NCI-H526 (cell line): Measurements from ENCODE around the gene SUGCT.
"Not testable (repeated sequence)": the region's sequence is repeated elsewhere in the genome, so short reads cannot be mapped to it uniquely, and the experiment has no call there.

Experiments used
- DNase-seq, 2 experiments: peaks; one replicate each; lab custom pipeline; 2025; lab: John Stamatoyannopoulos, UW

Gene SUGCT

GRCh38 chr7:40621592-40621998, 486.8 kb downstream of the SUGCT start:
- DNase-seq: no peak

DNA sequence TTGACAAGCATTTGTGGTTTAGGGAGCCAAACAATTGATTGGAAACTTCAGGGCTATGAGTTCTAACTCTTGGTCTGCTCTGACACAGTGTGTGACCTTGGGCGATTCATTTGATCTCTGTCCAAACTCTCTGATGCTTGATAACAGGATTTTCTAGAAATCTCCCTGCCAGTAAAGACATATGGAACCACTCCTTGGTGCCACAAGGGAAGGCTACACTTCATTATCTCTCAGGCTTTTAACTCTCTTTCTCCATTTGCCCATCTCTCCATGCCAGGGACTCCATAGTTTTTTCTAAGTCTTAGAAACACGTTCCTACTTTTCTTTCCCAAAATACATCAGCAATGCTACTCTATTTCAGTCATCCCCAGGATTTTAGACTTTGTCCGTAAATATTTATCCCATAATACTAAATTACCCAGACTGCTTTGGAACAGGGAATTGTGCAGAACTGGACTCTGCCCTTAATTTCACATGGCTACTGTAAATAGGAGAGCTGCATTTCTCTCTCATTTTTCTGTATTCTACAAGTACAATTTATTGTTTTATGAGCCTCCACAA, 488.2 kb downstream of the SUGCT start:
- DNase-seq: no peak

GRCh38 chr7:40623863-40624262, 489.1 kb downstream of the SUGCT start:
- DNase-seq: no peak

DNA sequence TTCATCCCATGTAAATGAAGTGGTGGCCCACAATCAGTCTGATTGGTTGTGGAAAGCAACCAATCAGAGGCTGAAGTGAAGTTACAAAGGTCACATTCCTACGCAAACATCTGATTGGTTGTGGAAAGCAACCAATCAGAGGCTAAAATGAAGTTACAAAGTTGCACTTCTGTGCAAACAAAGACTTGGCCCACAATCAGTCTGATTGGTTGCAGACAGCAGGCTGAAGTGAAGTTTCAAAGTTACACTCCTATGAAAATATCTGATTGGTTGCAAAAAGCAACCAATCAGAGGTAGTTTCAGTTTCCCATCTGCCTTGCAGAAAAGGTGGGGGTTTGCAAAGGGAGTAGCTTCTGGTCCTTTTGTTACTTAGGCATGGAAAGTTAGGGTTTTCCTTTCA, 492.6 kb downstream of the SUGCT start:
- DNase-seq: not testable (repeated sequence)

DNA sequence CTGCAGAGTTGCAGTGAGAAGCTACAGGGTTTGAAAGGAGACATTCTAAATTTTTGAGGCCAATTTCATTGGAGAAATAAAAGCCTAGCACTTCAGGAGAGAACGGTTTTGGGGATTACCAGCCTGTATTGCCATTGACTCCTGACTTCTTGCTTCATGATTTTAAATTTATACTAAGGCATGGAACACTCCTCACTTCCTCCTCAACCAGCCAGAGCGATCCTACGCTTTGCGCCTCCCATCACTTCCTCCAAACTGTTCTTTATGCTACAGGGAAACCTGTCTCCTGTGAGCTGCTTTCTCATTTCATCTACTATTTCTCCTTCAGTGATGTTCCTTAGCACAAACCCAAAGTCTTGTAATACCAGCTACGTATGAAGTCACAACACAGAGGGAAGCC, 495.1 kb downstream of the SUGCT start:
- no peak for DNase-seq

- no peak for DNase-seq
These were observed 499.3 kb downstream of the SUGCT start for GRCh38 chr7:40634118-40634517.

GRCh38 chr7:40638545-40639320, 503.9 kb downstream of the SUGCT start:
- no peak for DNase-seq

DNA sequence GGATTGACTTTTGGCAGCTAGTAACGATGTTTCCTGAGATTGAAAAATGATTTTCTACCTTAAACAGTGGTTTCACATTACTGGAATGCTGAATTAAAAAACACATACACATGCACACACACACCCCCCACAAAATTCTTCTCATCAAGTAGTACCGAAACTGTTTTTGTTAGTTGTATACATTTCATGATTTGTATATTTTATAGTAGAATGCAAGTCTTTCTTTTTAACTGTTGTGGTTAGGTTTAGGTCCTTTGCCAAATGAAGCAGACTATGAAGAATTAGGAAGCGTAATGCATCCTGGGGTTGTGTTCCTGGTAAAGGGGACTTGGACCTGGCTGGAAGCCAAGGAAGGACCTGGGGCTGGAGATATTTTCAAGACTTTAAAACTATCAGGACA, 505.8 kb downstream of the SUGCT start:
- no peak for DNase-seq

- no peak for DNase-seq
These were observed 506.9 kb downstream of the SUGCT start for GRCh38 chr7:40641701-40642100.

- no peak for DNase-seq
These were observed 508.9 kb downstream of the SUGCT start for GRCh38 chr7:40643664-40644063.

DNA sequence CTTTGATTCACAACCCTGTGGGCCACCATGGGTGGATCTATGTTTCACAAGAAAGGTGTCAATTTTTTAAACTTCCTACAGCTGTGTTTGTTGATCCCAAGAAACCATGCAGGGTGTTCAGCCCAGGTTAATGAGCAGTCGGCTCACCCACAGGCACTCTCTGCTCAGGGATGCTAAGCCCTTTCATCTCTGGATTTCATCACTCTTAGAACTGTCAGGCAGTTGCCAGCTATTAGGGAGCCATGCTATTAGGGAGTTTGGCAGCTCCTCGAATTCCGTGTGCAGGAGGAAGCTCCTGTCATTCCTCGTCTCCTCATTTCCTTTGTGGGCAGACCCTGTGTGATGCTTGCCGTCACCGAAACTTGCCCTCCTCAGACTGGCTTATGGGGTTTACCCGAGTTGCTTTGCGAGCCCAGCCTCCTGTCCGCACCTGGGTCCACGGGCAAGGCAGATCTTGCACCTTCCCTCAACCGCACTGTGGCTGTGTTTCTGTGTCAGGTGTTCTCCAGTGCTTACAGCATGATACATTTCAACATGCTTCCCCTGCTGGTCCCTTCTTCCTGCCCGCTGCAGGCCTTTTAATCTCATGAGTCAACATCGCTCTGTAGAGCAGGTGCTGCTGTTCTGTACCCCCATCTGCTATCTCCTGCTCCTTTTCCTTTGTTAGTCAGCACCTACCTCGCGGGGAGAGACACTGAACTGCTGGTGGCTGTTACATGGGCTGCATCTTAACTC, 509.8 kb downstream of the SUGCT start:
- DNase-seq: no peak

DNA sequence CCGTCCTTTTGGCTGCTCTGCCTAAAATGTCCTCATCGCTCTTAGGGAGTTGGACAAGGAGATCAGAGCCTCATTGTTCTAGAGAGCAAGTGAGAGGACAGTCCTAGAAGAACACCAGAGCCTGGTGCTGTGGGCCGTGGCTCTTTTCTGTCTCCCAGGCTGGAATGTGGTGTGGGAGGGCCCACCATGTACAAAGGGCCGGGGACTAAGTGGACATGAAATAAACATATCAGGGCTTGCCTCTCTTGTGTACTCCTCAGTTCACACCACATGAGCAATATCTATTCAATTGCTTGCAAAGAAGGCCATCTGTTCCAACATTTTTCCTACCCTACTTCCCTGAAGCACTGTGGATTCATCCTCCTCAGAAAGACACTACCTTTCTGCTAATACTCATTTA, 510.4 kb downstream of the SUGCT start:
- DNase-seq: no peak

GRCh38 chr7:40646717-40647116, 511.9 kb downstream of the SUGCT start:
- DNase-seq: no peak

DNA sequence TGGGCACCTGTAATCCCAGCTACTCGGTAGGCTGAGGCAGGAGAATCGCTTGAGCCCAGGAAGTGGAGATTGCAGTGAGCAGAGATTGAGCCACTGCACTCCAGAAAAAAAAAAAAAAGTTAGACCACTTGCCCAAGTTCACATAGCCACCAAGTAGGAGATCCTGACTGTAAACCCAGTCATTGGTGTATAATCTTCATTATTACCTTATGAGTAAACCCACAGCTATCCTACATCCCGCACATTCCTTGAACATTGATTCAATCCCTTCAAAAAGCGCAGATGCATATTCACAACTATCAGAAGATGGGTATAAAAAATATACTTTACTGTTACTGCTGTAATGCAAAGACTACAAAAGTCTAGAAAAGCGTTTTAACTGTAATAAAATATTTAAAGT, 512.9 kb downstream of the SUGCT start:
- DNase-seq: no peak

GRCh38 chr7:40649247-40649646, 514.4 kb downstream of the SUGCT start:
- no peak for DNase-seq

DNA sequence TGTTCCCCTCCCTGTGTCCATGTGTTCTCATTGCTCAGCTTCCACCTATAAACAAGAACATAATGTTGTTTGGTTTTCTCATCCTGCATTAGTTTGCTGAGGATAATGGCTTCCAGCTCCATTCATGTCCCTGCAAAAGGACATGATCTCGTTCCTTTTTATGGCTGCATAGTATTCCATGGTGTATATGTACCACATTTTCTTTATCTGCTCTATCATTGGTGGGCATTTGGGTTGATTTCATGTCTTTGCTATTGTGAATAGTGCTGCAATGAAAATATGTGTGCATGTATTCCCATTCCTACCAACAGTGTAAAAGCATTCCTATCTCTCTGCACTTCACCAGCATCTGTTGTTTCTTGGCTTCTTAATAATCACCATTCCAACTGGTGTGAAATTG, 516.1 kb downstream of the SUGCT start:
- DNase-seq: not testable (repeated sequence)

- DNase-seq: no peak
These were observed 519.4 kb downstream of the SUGCT start for GRCh38 chr7:40654171-40654570.

DNA sequence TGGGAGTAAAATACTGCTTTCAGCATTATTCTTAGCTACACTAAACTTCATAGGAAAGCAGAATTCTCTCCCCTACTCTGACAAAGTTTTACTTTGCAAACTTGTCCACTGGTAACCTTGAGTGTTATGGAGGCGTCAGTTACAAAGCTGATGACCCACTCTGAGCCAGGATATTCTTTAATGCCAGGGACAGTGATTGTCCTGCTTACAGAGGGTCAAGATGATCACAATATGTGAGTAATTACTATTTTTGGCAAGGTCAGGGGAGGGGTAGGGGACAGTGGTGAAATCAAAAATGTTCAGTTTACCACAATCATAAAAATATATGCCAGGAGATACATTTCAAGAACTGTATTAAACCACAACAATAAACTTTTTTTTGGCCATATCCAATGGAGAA, 520.6 kb downstream of the SUGCT start:
- no peak for DNase-seq

GRCh38 chr7:40656349-40656748, 521.5 kb downstream of the SUGCT start:
- DNase-seq: no peak

- DNase-seq: no peak
These were observed 523.9 kb downstream of the SUGCT start for GRCh38 chr7:40658729-40659128.

DNA sequence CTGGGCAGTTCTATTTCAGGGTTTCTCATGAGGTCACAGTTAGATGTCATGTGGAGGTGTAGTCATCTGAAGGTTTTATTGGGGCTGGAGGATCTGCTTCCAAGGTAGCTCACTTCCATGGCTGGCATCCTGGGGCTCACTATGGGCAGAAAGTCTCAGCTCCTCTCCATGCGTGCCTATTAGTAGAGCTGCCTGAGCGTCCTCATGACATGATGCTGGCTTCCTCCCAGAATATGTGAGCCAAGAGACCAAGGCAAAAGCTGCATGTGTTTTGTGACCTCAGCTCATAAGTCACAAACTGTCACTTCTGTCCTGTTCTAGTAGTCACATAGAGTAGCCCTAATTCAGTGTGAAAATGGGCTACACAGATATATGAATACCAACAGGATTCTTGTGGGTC, 524.4 kb downstream of the SUGCT start:
- DNase-seq: no peak

DNA sequence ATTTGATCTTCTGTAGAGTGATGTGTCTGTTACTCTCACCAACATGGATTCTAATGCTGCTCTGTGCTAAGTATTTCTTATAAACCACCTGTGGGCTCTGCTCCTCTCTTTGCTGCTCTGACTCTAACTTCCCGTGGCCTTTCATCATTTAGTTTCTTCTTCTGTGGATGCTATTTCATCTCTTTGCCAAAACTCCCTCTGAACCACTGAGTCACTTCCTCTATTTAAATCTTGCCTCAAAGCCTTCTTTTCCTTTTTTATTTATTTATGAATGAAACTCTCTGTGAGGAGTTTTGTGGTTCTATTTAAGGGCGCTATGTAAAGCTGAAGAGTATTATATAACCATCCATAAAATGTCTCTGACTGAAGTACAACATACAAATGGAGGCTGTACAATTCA, 538.5 kb downstream of the SUGCT start:
- no peak for DNase-seq

GRCh38 chr7:40674316-40674715, 539.5 kb downstream of the SUGCT start:
- no peak for DNase-seq
